ENCODE data around the gene ABCA13.

Gene ABCA13

GRCh38 chr7:48242846-48243245, 71.6 kb downstream of the ABCA13 start:
- no peak for DNase-seq

GRCh38 chr7:48244864-48245271, 73.6 kb downstream of the ABCA13 start:
- no peak for DNase-seq

GRCh38 chr7:48245751-48246472, 74.7 kb downstream of the ABCA13 start:
- DNase-seq = no peak

GRCh38 chr7:48249166-48249565, 77.9 kb downstream of the ABCA13 start:
- no peak for DNase-seq

GRCh38 chr7:48250441-48250951, 79.2 kb downstream of the ABCA13 start:
- DNase-seq = no peak

- DNase-seq = no peak
Measured at GRCh38 chr7:48251766-48252165, 80.5 kb downstream of the ABCA13 start.

- DNase-seq = no peak
Measured at GRCh38 chr7:48252995-48253394, 81.7 kb downstream of the ABCA13 start.

GRCh38 chr7:48255046-48255445, 83.8 kb downstream of the ABCA13 start:
- DNase-seq = no peak

GRCh38 chr7:48259463-48260280, 88.4 kb downstream of the ABCA13 start:
- no peak for DNase-seq

GRCh38 chr7:48261696-48262095, 90.4 kb downstream of the ABCA13 start:
- no peak for DNase-seq

GRCh38 chr7:48262606-48263310, 91.5 kb downstream of the ABCA13 start:
- no peak for DNase-seq

- DNase-seq = no peak
Measured at GRCh38 chr7:48263311-48263650, 92.0 kb downstream of the ABCA13 start.

- DNase-seq = no peak
Measured at GRCh38 chr7:48269066-48269465, 97.8 kb downstream of the ABCA13 start.

GRCh38 chr7:48274662-48275061, 103.4 kb downstream of the ABCA13 start:
- no peak for DNase-seq

- DNase-seq = no peak
Measured at GRCh38 chr7:48279420-48279819, 108.2 kb downstream of the ABCA13 start.

GRCh38 chr7:48280100-48280499, 108.8 kb downstream of the ABCA13 start:
- DNase-seq = no peak

GRCh38 chr7:48285373-48285772, 114.1 kb downstream of the ABCA13 start:
- DNase-seq = no peak

- DNase-seq = no peak
Measured at GRCh38 chr7:48286836-48287235, 115.6 kb downstream of the ABCA13 start.

GRCh38 chr7:48289656-48290055, 118.4 kb downstream of the ABCA13 start:
- no peak for DNase-seq

- no peak for DNase-seq
Measured at GRCh38 chr7:48292949-48293348, 121.7 kb downstream of the ABCA13 start.

GRCh38 chr7:48295296-48295971, 124.2 kb downstream of the ABCA13 start:
- DNase-seq = no peak

GRCh38 chr7:48296966-48297365, 125.7 kb downstream of the ABCA13 start:
- DNase-seq = no peak

GRCh38 chr7:48298779-48299178, 127.5 kb downstream of the ABCA13 start:
- DNase-seq = no peak
